Activated T-cell treated with anti-CD3 and anti-CD28 coated beads, Interleukin-2, amount 50 U/mL, for 1 hour (primary cell): ENCODE measurements around the gene SIK3.
A peak's percentile ranks its signal among the peaks of the same experiment; 100 is the strongest.

Source experiments
- DNase-seq: peaks from one replicate; pipeline ENCODE4 v3.0.0-alpha.2; 2020

The SIK3 gene

DNA sequence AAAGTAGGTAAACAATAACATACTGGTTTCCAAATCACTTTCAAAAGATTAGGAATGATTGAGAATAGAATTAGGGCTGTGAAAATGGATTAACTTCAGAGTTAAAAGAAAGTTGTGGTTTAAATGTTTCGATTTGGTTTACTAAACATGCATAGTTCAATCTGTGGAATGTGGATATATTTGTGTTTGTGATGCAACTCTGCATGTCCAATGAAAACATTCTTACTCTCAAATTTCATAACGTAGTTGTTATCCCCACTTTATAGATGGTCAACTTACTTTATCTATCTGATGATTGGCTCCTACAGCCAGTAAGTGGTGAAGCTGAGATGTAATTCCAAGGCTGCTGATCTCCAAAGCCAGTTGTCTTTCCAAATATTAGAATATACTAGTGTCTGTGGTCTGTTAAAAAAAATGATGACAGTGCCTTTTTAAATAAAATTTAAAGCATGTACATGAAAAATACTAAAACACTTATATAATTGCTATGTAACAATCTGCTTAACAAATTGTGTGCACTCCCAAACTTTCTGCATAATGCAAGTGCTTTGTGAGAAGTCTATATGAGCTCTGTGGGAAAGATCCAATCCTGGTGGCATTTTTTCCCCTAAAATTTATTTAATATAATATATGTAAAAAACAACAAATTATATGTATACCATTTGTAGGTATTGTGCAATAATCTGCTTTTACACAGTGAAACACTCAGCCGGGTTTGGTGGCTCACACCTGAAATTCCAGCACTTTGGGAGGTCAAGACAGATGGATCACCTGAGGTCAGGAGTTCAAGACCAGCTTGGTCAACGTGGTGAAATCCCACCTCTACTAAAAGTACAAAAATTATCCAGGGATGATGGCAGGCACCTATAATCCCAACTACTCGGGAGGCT is 9.7 kb upstream of the SIK3 start:
- DNase-seq: no peak

DNA sequence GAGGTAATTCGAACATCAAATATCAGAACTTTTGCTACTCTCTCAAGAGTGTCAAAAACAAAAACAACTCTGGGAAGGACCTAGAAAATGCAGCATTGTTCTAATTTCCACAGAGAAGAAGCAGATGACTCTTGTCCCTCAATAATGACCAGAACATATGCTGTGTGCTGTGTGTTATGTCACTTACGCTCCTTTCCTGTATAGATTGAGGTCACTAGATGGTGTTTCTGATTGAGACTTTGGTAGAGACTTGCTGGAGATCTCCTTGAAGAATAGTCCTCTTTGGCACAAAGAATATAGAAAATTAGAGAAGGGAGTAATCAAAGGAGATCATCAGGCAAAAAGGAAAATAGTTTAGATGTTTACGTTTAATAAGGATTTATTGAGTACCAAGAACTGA is 2.3 kb upstream of the SIK3 start:
- DNase-seq: no peak

DNA sequence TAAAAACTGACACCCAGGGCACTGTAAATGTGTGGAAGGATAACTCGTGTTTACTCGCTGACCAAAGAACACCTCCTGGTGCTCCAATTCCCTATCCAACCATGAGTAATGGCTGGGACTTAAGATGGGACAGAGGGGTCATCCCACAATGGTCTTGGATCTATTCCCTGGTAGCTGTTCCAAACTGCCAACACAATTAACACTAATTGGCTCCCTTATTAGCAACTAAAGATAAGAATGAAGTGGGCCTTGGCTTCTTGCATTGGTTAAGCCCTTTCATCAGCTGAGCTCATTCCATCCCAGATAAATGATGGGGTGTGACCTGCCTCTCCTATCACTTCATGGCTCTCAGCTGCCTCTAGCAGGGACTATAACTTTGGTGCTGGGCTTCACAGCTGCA is 1.5 kb upstream of the SIK3 start:
- no peak for DNase-seq

GRCh38 chr11:117097389-117098268 is 599 bp downstream of the SIK3 start:
- DNase-seq: no peak

- DNase-seq: no peak
These were observed 1.2 kb downstream of the SIK3 start for GRCh38 chr11:117097014-117097388.

GRCh38 chr11:117096201-117096991 is 1.8 kb downstream of the SIK3 start:
- peak; percentile 52 for DNase-seq

- no peak for DNase-seq
These were observed 2.7 kb downstream of the SIK3 start for GRCh38 chr11:117095284-117096161.

DNA sequence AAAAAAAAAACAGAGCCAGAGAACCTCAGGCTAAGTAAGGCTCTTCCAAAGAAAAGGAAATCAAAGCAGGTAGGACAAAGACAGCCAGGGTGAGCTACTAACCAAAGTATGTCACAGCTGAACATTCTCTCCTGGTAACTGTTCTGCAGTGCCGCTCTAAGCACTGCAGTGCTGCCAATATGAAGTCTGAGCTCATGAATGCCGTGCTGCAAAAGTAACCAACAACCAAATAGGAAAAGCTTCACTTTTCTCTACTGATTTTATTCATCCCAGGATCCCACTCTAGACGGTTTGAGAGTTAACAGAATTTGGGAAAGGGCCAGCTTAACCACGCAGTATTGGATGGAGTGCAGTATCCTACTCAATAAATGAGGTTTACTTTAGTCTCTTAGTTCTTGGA is 3.5 kb downstream of the SIK3 start:
- DNase-seq: no peak

GRCh38 chr11:117092951-117093590 is 5.2 kb downstream of the SIK3 start:
- no peak for DNase-seq

GRCh38 chr11:117091753-117092477 is 6.3 kb downstream of the SIK3 start:
- no peak for DNase-seq

DNA sequence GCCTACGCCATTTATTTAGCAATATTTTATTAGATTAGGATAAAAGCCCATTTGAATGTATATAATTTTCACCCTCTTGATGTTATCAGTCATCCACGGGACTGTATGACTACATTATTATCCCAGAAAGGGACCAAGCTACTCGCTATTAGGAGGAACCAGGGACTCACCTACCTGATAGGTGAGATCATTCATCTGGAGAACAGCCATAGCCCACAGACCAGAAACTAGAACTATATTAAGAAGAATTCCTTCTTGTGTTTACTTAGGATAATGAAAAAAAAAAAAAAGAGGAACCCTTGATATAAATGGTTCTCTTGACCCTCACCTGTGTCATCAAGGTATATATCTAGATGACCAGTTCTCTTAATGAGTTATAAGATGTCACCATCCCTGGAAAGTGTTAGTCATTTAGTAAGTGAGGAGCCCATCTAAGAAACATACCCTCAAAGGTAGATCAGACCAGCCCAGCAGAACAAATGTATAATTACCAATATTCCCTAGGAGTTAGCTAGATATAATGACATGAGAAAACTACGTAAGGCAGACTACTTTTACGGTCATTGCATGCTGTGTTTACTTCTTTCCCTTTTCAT is 8.0 kb downstream of the SIK3 start:
- no peak for DNase-seq

GRCh38 chr11:117089685-117090084 is 8.5 kb downstream of the SIK3 start:
- DNase-seq: no peak

- no peak for DNase-seq
These were observed 10.8 kb downstream of the SIK3 start for GRCh38 chr11:117087446-117087845.

DNA sequence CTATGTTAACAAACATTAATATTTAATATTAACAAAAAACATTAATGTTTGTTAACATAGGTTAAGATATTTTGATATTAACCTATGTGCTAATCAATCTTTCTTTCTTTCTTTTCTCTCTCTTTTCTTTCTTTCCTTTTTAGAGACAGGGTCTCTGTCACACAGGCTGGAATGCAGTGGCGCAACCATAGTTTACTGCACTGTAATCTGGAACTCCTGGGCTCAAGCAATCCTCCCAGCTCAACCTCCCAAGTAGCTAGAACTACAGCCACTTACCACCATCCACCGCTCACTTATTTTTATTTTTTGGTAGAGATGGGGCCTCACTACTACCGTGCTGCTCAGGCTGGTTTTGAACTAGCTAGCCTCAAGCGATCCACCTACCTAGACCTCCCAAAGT is 13.2 kb downstream of the SIK3 start:
- no peak for DNase-seq

GRCh38 chr11:117083011-117083935 is 15.0 kb downstream of the SIK3 start:
- DNase-seq: no peak

DNA sequence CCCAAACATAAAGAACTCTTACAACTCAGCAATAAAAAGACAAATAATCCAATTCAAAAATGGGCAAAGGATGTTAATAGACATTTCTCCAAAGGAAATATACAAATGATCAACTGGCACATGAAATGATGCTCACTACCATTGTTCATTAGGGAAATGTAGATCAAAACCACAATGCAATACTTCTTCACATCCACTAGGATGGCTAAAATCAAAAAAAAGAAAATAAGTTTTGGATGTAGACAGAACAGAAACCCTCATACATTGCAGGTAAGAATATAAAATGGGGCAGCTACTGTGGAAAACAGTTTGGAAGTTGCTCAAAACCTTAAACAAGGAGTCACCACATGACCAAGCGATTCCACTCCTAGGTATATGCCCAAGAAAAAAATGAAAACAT is 16.3 kb downstream of the SIK3 start:
- DNase-seq: no peak

GRCh38 chr11:117080370-117080769 is 17.9 kb downstream of the SIK3 start:
- no peak for DNase-seq

DNA sequence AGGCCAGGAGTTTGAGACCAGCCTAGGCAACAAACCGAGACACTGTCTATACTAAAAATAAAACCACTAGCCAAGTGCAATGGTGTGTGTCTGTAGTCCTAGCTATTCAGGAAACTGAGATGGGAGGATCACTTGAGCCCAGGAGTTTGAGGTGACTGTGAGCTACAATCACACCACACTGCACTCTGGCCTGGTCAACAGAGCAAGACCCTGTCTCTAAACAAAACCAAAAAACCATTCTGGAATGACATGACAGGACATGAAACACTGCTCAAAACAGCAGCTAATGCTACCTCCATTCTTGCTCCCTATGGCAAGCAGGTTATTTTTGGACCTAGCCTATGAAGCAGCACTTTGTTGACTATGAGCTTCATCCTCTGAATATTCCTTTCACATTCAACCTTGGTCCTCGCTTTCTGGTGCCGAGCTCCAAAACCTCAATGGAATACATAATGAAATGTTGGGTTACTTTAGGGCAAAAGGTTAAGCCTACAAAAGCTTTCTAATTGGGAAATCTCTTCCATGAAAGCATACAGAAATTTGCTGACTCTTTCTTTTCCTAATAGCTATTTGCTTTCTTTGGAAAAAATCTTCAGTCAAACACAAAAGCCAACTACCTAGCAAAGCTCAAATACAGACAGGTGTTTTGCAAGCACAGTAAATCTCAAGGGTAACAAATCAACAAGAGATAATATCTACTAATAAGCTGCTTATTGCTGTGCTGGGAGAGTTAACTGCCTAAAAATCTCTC is 21.1 kb downstream of the SIK3 start:
- no peak for DNase-seq

DNA sequence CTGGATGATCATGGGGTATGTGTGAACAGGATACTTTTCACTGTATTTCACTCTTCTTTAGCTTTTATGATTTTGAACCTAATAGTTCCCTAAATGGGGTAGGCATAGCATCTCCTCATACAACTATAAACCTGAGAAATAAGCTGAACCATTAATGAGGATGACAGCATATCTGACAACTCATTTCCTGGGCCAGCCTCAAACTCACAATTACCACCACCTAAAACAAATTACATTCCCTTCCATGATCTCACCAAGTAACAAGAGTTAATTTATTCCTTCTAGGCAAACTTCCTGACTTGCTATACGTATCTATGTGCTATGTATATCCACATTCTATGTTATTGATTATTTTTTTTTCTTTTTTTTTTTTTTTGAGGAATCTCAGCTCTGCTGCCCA is 23.0 kb downstream of the SIK3 start:
- DNase-seq: no peak
